Esophagus muscularis mucosa (tissue), 4 donors: ENCODE results near the gene ADGRG6. TPM values are rescaled to one million over a fixed set of nuclear protein-coding genes. Genes with fewer than 3 reads are reported as not detected.

Experiments used
- DNase-seq: peaks from one replicate; pipeline ENCODE4 v3.0.0-alpha.2; 2017; ENCODE audit errors: extremely low spot score
- H3K27ac ChIP-seq, 4 donors: fragments of 200-600 bp; sonication (generic); replicated peaks in 1 of 4; 1 replicate in 3 of 4; 2 replicates in 1 of 4; pipeline ENCODE4 v1.5.1; 2016 to 2019; ENCODE audit warnings: mild to moderate bottlenecking in 1 of 4
- H3K27me3 ChIP-seq, 4 donors: fragments of 200-600 bp; sonication (generic); one replicate each; pipeline versions ENCODE4 v1.5.1 to v1.6.0; 2016 to 2019
- H3K36me3 ChIP-seq, 4 donors: fragments of 200-600 bp; sonication (generic); one replicate each; pipeline ENCODE4 v1.5.1; 2016 to 2019
- H3K4me1 ChIP-seq, 4 donors: fragments of 200-600 bp; sonication (generic); one replicate each; pipeline ENCODE4 v1.5.1; 2016 to 2019
- H3K4me3 ChIP-seq, 4 donors: fragments of 200-600 bp; sonication (generic); 1 replicate in 2 of 4; 2 replicates in 2 of 4; pipeline ENCODE4 v1.5.1; 2016 to 2019; ENCODE audit warnings: mild to moderate bottlenecking in 4 of 4, moderate library complexity in 1 of 4
- H3K9me3 ChIP-seq, 4 donors: fragments of 200-600 bp; sonication (generic); 1 replicate in 3 of 4; 2 replicates in 1 of 4; pipeline ENCODE4 v1.5.1; 2016 to 2019
- CTCF ChIP-seq, 3 experiments: fragments of 200-600 bp in 2 of 3; fragments of 450-650 bp in 1 of 3; sonication (generic) in 2 of 3; IDR thresholded peaks; one replicate each; pipeline ENCODE4 v1.5.1; 2017 to 2019; ENCODE audit warnings: antibody characterized with exemption in 3 of 3, mild to moderate bottlenecking in 2 of 3, moderate library complexity in 1 of 3
- EP300 ChIP-seq: sonication (generic); formaldehyde crosslinking; IDR thresholded peaks from one replicate; pipeline ENCODE4 v1.6.1; 2017; ENCODE audit warnings: antibody characterized with exemption
- POLR2A ChIP-seq: fragments of 450-650 bp; IDR thresholded peaks from one replicate; pipeline ENCODE4 v1.6.1; 2017; ENCODE audit warnings: antibody characterized with exemption, moderate library complexity, mild to moderate bottlenecking, low read depth
- POLR2AphosphoS5 ChIP-seq, 2 donors: sonication (generic); formaldehyde crosslinking; IDR thresholded peaks; one replicate each; pipeline ENCODE4 v1.6.1; 2017; ENCODE audit warnings: antibody characterized with exemption in 2 of 2
- WGBS: methylation state at CpG from one replicate; pipeline ENCODE4 v1.1.5; 2018; 5-methylcytosine and 5-hydroxymethylcytosine counted together
- intact Hi-C: fragments of 100-400 bp; cut with DNase I; formaldehyde crosslinking; loops from one replicate; pipeline ENCODE4 v1.15.1; 2023
- total RNA-seq, 4 donors: library from RNA; depleted of rRNA; stranded (reverse); fragments of >200 nt; gene quantifications; one replicate each; pipeline versions ENCODE4 v1.1.0 to v1.2.1, GENCODE V29; 2016

Gene ADGRG6
- total RNA-seq, 4 donors from 2014 or later: 5.5 to 11.8 (median 8.0) TPM

- Histone ChIP-seq H3K4me1 (no peaks in the 10 kb centered on the region), H3K4me3 (no peak overlapping the region), H3K9me3 (no peaks in the 10 kb centered on the region), H3K27me3 (no peaks in the 10 kb centered on the region), H3K27ac (no peak overlapping the region), H3K36me3 (no peaks in the 10 kb centered on the region)
- WGBS: 85% methylated on average over 1 of the region's 1 CpG
- intact Hi-C loops: no loop called here
- no peak for DNase-seq
- TF ChIP-seq POLR2A (no peak), EP300 (no peak)
Measured at GRCh38 chr6:142271476-142271875, 30.3 kb upstream of the ADGRG6 start.

- TF ChIP-seq CTCF (IDR thresholded peaks at IDR 0.05) (no peak), POLR2AphosphoS5 (IDR thresholded peaks at IDR 0.05) (no peak), EP300 (no peak), POLR2A (no peak)
- Histone ChIP-seq H3K9me3 (no peaks in the 10 kb centered on the region), H3K4me1 (no peaks in the 10 kb centered on the region), H3K36me3 (no peaks in the 10 kb centered on the region), H3K4me3 (no peak overlapping the region), H3K27me3 (no peaks in the 10 kb centered on the region), H3K27ac (no peak overlapping the region)
- DNase-seq: no peak
- intact Hi-C loops: no loop called here
- WGBS: 83% methylated on average over 4 of the region's 4 CpGs
Measured at GRCh38 chr6:142274656-142275055, 27.2 kb upstream of the ADGRG6 start.

- Histone ChIP-seq H3K4me3 (no peak overlapping the region), H3K4me1 (no peaks in the 10 kb centered on the region), H3K27me3 (no peaks in the 10 kb centered on the region), H3K27ac (no peak overlapping the region), H3K36me3 (no peaks in the 10 kb centered on the region), H3K9me3 (peaks cover 0 to 2% (median 0%) of the 10 kb centered on the region in 4 donors)
- TF ChIP-seq CTCF (IDR thresholded peaks at IDR 0.05) (no peak), POLR2AphosphoS5 (IDR thresholded peaks at IDR 0.05) (no peak), EP300 (no peak), POLR2A (no peak)
- DNase-seq: no peak
- WGBS: 60% methylated on average over 5 of the region's 5 CpGs
- intact Hi-C loops: no loop called here
Measured at GRCh38 chr6:142275236-142276006, 26.4 kb upstream of the ADGRG6 start.

GRCh38 chr6:142276256-142276655 is 25.6 kb upstream of the ADGRG6 start:
- no peaks in the 10 kb centered on the region for H3K36me3 ChIP-seq
- H3K9me3 ChIP-seq: peaks cover 0 to 11% (median 3%) of the 10 kb centered on the region in 4 donors
- intact Hi-C loops: no loop called here
- H3K4me1 ChIP-seq: no peaks in the 10 kb centered on the region
- no peak overlapping the region for H3K27ac ChIP-seq
- DNase-seq: no peak
- H3K27me3 ChIP-seq: no peaks in the 10 kb centered on the region
- H3K4me3 ChIP-seq: no peak overlapping the region
- 67% methylated on average over 1 of the region's 1 CpG for WGBS
- TF ChIP-seq POLR2A (no peak), CTCF (IDR thresholded peaks at IDR 0.05) (no peak), POLR2AphosphoS5 (IDR thresholded peaks at IDR 0.05) (no peak), EP300 (no peak)

GRCh38 chr6:142279350-142280180 is 22.2 kb upstream of the ADGRG6 start:
- Histone ChIP-seq H3K9me3 (peaks cover 0 to 12% (median 3%) of the 10 kb centered on the region in 4 donors), H3K27ac (no peak overlapping the region)
- 86% methylated on average over 5 of the region's 5 CpGs for WGBS

More at GRCh38 chr6:142279350-142280180, 22.2 kb upstream of the ADGRG6 start:
- Histone ChIP-seq H3K4me3 (no peak overlapping the region), H3K27me3 (no peaks in the 10 kb centered on the region), H3K36me3 (no peaks in the 10 kb centered on the region), H3K4me1 (no peaks in the 10 kb centered on the region)
- no peak for TF ChIP-seq POLR2AphosphoS5 (IDR thresholded peaks at IDR 0.05)
- TF ChIP-seq EP300: no peak
- TF ChIP-seq CTCF (IDR thresholded peaks at IDR 0.05): no peak
- no peak for TF ChIP-seq POLR2A
- intact Hi-C loops: no loop called here
- DNase-seq: no peak
